SU-DHL-6 (cell line): ENCODE results near the gene CCDC7.

Experiments used
- H2AFZ ChIP-seq: fragments of 200-600 bp; sonication (generic); 2 replicates; pipeline ENCODE4 v1.6.1; 2014; ENCODE audit warnings: low read depth, mild to moderate bottlenecking, moderate library complexity, mixed read lengths, antibody characterized with exemption, low read length; ENCODE audit not compliant: severe bottlenecking
- H3F3A ChIP-seq: fragments of 200-600 bp; shearing (Covaris generic); 2 replicates; pipeline ENCODE4 v1.6.0; 2016; ENCODE audit warnings: antibody characterized with exemption, mild to moderate bottlenecking; ENCODE audit not compliant: insufficient read depth
- H3K27ac ChIP-seq: fragments of 200-600 bp; sonication (generic); 2 replicates; pipeline ENCODE4 v1.5.1; 2016; ENCODE audit warnings: low read depth, mild to moderate bottlenecking, low read length, moderate library complexity, mixed read lengths
- H3K27me3 ChIP-seq: fragments of 200-600 bp; sonication (generic), shearing (Covaris generic); 2 replicates; pipeline ENCODE4 v1.6.0; 2014; ENCODE audit warnings: mild to moderate bottlenecking, low read length
- H3K36me3 ChIP-seq: fragments of 200-600 bp; sonication (generic); 2 replicates; pipeline ENCODE4 v1.6.1; 2014; ENCODE audit warnings: mild to moderate bottlenecking, low read length, mixed read lengths
- H3K4me2 ChIP-seq: fragments of 300-600, 200-600 bp; shearing (Covaris generic), sonication (generic); 2 replicates; pipeline ENCODE4 v1.6.0; 2014; ENCODE audit warnings: low read length, low read depth, mild to moderate bottlenecking; ENCODE audit not compliant: poor library complexity, severe bottlenecking
- H3K4me3 ChIP-seq: fragments of 200-600 bp; sonication (generic); 2 replicates; pipeline ENCODE4 v1.5.1; 2014; ENCODE audit warnings: antibody characterized with exemption, low read length, mild to moderate bottlenecking, mixed read lengths; ENCODE audit not compliant: insufficient read depth, poor library complexity, severe bottlenecking
- H3K79me2 ChIP-seq: fragments of 200-600 bp; sonication (generic); 2 replicates; pipeline ENCODE4 v1.6.1; 2014; ENCODE audit warnings: mild to moderate bottlenecking, low read length, moderate library complexity; ENCODE audit not compliant: insufficient read depth
- H3K9ac ChIP-seq: fragments of 200-600 bp; sonication (generic); 2 replicates; pipeline ENCODE4 v1.7.0; 2014; ENCODE audit warnings: mild to moderate bottlenecking, low read length
- H3K9me2 ChIP-seq: fragments of 200-600 bp; sonication (generic); replicated peaks from 2 replicates; pipeline ENCODE4 v1.6.1; 2014; ENCODE audit warnings: low read length; ENCODE audit not compliant: insufficient read depth
- H3K9me3 ChIP-seq: fragments of 200-600 bp; sonication (generic); 2 replicates; pipeline ENCODE4 v1.6.1; 2014; ENCODE audit warnings: low read length, mixed read lengths; ENCODE audit not compliant: insufficient read depth
- H4K20me1 ChIP-seq: fragments of 200-600 bp; sonication (generic); 2 replicates; pipeline ENCODE4 v1.6.1; 2014; ENCODE audit warnings: low read depth, mild to moderate bottlenecking, antibody characterized with exemption, low read length, moderate library complexity, mixed read lengths
- EZH2phosphoT487 ChIP-seq: fragments of 200-600 bp; sonication (generic), shearing (Covaris generic); conservative IDR thresholded peaks from 2 replicates; pipeline ENCODE4 v1.6.1; 2018; ENCODE audit warnings: mild to moderate bottlenecking, antibody characterized with exemption, low read length, moderate library complexity, mixed read lengths
- TF ChIP-seq, protein P1 (sequence below): fragments of 200-600 bp; sonication (generic); IDR thresholded peaks from one replicate; pipeline ENCODE4 v1.5.1; 2017; ENCODE audit warnings: antibody characterized with exemption, mild to moderate bottlenecking, low read length, moderate library complexity; ENCODE audit not compliant: insufficient read depth, poor library complexity, severe bottlenecking

CCDC7 gene

DNA sequence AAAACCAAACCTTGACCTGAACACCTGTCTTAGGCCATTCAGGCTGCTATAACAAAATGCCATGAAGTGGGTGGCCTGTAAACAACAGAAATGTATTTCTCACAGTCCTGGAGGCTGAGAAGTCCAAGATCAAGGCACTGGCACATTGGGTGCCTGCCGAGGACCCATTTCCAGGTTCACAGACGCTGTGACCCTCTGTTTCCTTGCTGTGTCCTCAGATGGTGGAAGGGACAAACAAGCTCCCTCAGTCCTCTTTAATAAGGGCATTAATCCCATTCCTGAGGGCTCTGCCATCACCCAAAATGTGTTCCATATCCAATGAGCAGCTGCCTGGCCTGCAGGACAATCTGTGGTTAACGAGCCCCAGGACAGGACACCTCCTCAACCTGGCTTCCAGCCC, 444.5 kb downstream of the CCDC7 start:
- H3K4me2 ChIP-seq: no peak overlapping the region
- no peaks in the 10 kb centered on the region for H3K9me2 ChIP-seq
- no peak overlapping the region for H3K27ac ChIP-seq
- H3K36me3 ChIP-seq: no peaks in the 10 kb centered on the region
- H4K20me1 ChIP-seq: no peaks in the 10 kb centered on the region
- H3K79me2 ChIP-seq: no peaks in the 10 kb centered on the region
- no peak overlapping the region for H2AFZ ChIP-seq
- TF ChIP-seq, protein P1, sequence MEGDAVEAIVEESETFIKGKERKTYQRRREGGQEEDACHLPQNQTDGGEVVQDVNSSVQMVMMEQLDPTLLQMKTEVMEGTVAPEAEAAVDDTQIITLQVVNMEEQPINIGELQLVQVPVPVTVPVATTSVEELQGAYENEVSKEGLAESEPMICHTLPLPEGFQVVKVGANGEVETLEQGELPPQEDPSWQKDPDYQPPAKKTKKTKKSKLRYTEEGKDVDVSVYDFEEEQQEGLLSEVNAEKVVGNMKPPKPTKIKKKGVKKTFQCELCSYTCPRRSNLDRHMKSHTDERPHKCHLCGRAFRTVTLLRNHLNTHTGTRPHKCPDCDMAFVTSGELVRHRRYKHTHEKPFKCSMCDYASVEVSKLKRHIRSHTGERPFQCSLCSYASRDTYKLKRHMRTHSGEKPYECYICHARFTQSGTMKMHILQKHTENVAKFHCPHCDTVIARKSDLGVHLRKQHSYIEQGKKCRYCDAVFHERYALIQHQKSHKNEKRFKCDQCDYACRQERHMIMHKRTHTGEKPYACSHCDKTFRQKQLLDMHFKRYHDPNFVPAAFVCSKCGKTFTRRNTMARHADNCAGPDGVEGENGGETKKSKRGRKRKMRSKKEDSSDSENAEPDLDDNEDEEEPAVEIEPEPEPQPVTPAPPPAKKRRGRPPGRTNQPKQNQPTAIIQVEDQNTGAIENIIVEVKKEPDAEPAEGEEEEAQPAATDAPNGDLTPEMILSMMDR: no peak
- TF ChIP-seq EZH2phosphoT487: no peak
- no peaks in the 10 kb centered on the region for H3K9me3 ChIP-seq
- H3K27me3 ChIP-seq: no peaks in the 10 kb centered on the region
- H3K4me3 ChIP-seq: no peak overlapping the region
- H3F3A ChIP-seq: no peaks in the 10 kb centered on the region
- no peak overlapping the region for H3K9ac ChIP-seq

DNA sequence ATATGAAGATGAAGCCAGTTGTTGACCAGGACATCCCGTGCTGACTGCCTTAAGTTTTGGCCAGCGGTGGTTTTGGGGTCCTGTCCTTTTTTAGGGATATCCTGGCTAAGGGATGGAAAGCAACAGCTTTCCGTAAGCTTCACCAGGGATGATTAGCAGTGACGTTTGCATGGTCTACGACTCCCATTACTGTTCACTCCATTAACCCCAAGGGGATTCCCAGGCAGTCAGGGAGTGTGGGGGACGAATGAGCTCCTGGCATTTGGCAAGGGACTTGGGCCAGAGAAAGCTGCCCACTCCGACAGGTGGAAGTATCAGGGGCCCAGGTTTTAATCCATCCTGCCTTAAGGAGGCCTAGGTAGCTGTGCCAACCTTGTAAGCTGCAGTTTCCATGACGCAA, 445.3 kb downstream of the CCDC7 start:
- Histone ChIP-seq H3K36me3 (no peaks in the 10 kb centered on the region), H4K20me1 (no peaks in the 10 kb centered on the region), H3K9me2 (no peaks in the 10 kb centered on the region), H3K9me3 (no peaks in the 10 kb centered on the region), H3K4me2 (no peak overlapping the region), H3K27ac (no peak overlapping the region), H3K4me3 (no peak overlapping the region), H2AFZ (no peak overlapping the region), H3K79me2 (no peaks in the 10 kb centered on the region), H3K9ac (no peak overlapping the region), H3F3A (no peaks in the 10 kb centered on the region), H3K27me3 (no peaks in the 10 kb centered on the region)
- TF ChIP-seq, protein P1: no peak
- TF ChIP-seq EZH2phosphoT487: no peak

DNA sequence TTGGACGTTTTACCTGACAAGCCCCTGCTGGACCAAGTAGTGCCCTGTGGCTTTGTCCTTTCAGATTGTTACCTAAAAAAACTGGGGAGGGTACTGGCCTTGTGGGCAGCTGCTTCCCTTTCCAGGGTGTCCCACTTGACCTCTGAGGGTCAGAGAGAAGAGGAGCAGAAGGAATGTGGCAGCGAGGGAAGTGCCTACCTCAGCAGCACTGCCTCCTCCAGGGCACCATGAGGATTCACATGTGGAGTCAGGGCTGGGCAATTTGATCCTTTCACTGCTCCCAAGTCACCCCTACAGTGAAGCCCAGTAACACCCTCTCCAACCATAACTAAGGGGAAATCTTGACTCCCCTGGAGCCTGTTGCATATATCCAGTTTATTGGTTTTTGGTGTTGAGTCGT, 447.5 kb downstream of the CCDC7 start:
- no peaks in the 10 kb centered on the region for H3K9me2 ChIP-seq
- H3K79me2 ChIP-seq: no peaks in the 10 kb centered on the region
- TF ChIP-seq, protein P1: no peak
- TF ChIP-seq EZH2phosphoT487: no peak
- no peak overlapping the region for H3K27ac ChIP-seq
- no peak overlapping the region for H3K4me2 ChIP-seq
- H2AFZ ChIP-seq: no peak overlapping the region
- H3K9ac ChIP-seq: no peak overlapping the region
- H3K4me3 ChIP-seq: no peak overlapping the region
- no peaks in the 10 kb centered on the region for H3F3A ChIP-seq
- H3K27me3 ChIP-seq: no peaks in the 10 kb centered on the region
- H4K20me1 ChIP-seq: no peaks in the 10 kb centered on the region
- H3K36me3 ChIP-seq: no peaks in the 10 kb centered on the region
- no peaks in the 10 kb centered on the region for H3K9me3 ChIP-seq
